H1 (cell line): ENCODE results near the gene EDA. TPM values are rescaled to one million over a fixed set of nuclear protein-coding genes. Genes with fewer than 3 reads are reported as not detected.

Experiments used
- CTCF ChIA-PET: fragments of 300-600 bp; sonication (Branson Sonifier 250); formaldehyde crosslinking; loops from one replicate; lab custom pipeline; 2021; ENCODE audit not compliant: partially characterized antibody; lab: Charles Lee
- POLR2A ChIA-PET: fragments of 300-600 bp; sonication (Branson Sonifier 250); formaldehyde crosslinking; loops from one replicate; lab custom pipeline; 2021; ENCODE audit warnings: inconsistent platforms; ENCODE audit not compliant: partially characterized antibody; lab: Charles Lee
- DNase-seq, 2 experiments: peaks; one replicate each; pipeline versions ENCODE4 v3.0.0 to v3.0.0-alpha.2; 2010 to 2022; ENCODE audit warnings: low spot score in 2 of 2, low read depth in 1 of 2, mixed read lengths in 1 of 2
- FAIRE-seq: peaks from 2 replicates; lab custom pipeline; 2011; peaks lifted over from hg19 to GRCh38; lab: Jason Lieb, UNC
- H2AFZ ChIP-seq: 2 replicates; pipeline ENCODE4 v1.8.1; 2012; ENCODE audit warnings: low read length, inconsistent platforms
- H2AK5ac ChIP-seq: 2 replicates; pipeline ENCODE4 v1.6.1; 2013; ENCODE audit warnings: low read depth, low read length
- H2BK120ac ChIP-seq: replicated peaks from 2 replicates; pipeline ENCODE3; 2013; ENCODE audit warnings: low read depth, low read length, inconsistent platforms
- H2BK12ac ChIP-seq: 2 replicates; pipeline ENCODE4 v1.6.1; 2013; ENCODE audit warnings: low read depth, low read length
- H2BK15ac ChIP-seq: 2 replicates; pipeline ENCODE4 v1.6.1; 2013; ENCODE audit warnings: low read length
- H2BK20ac ChIP-seq: 2 replicates; pipeline ENCODE4 v1.6.1; 2013; ENCODE audit warnings: low read length
- H2BK5ac ChIP-seq: 2 replicates; pipeline ENCODE4 v1.6.1; 2013; ENCODE audit warnings: low read depth, low read length
- H3K14ac ChIP-seq: 2 replicates; pipeline ENCODE4 v1.6.1; 2013; ENCODE audit warnings: inconsistent platforms; ENCODE audit not compliant: insufficient read length
- H3K18ac ChIP-seq: 2 replicates; pipeline ENCODE4 v1.6.1; 2013; ENCODE audit warnings: low read length; ENCODE audit errors: extremely low read depth
- H3K23ac ChIP-seq: 2 replicates; pipeline ENCODE4 v1.6.1; 2013; ENCODE audit warnings: inconsistent platforms; ENCODE audit not compliant: insufficient read length
- H3K23me2 ChIP-seq: 2 replicates; pipeline ENCODE4 v1.6.1; 2013; ENCODE audit warnings: low read depth, low read length
- H3K27ac ChIP-seq: 2 replicates; pipeline ENCODE4 v1.6.1; 2011; ENCODE audit warnings: low read depth, low read length, inconsistent platforms
- H3K27me3 ChIP-seq, 4 experiments: replicated peaks in 1 of 4; 1 replicate in 1 of 4; 2 replicates in 3 of 4; pipeline versions ENCODE4 v1.6.1 to v1.8.1; 2011 to 2013; ENCODE audit warnings: low read length in 3 of 4, mild to moderate bottlenecking in 3 of 4, inconsistent platforms in 2 of 4, mixed read lengths in 2 of 4, moderate library complexity in 1 of 4; ENCODE audit not compliant: control insufficient read depth in 3 of 4, insufficient read depth in 3 of 4; ENCODE audit errors: extremely low read depth in 1 of 4
- H3K36me3 ChIP-seq, 4 experiments: 2 replicates each; pipeline versions ENCODE4 v1.6.1 to v1.8.1; 2011 to 2013; ENCODE audit warnings: mild to moderate bottlenecking in 4 of 4, low read length in 3 of 4, moderate library complexity in 2 of 4, control low read depth in 1 of 4, inconsistent platforms in 1 of 4; ENCODE audit not compliant: insufficient read depth in 4 of 4, control insufficient read depth in 2 of 4
- H3K4ac ChIP-seq: replicated peaks from 2 replicates; pipeline ENCODE3; 2013; ENCODE audit warnings: low read length, low read depth, mixed read lengths, inconsistent platforms; ENCODE audit not compliant: insufficient read length
- H3K4me1 ChIP-seq, 4 experiments: replicated peaks in 1 of 4; 1 replicate in 1 of 4; 2 replicates in 3 of 4; pipeline versions ENCODE4 v1.6.1 to v1.8.1; 2011 to 2013; ENCODE audit warnings: low read length in 3 of 4, inconsistent platforms in 2 of 4, mixed read lengths in 1 of 4; ENCODE audit not compliant: insufficient read depth in 4 of 4, control insufficient read depth in 3 of 4
- H3K4me2 ChIP-seq, 2 experiments: 2 replicates each; pipeline versions ENCODE4 v1.6.1 to v1.8.1; 2011 to 2013; ENCODE audit warnings: low read depth in 2 of 2, low read length in 2 of 2, control low read depth in 1 of 2, inconsistent platforms in 1 of 2, mild to moderate bottlenecking in 1 of 2; ENCODE audit not compliant: insufficient read depth in 1 of 2
- H3K4me3 ChIP-seq, 4 experiments: fragments of 200-600, 300-600 bp in 1 of 4; sonication (generic), shearing (Covaris generic), sonication (Bioruptor Twin) in 1 of 4; 2 replicates each; pipeline versions ENCODE4 v1.5.1 to v1.8.1; 2011 to 2016; ENCODE audit warnings: low read length in 4 of 4, low read depth in 3 of 4, control low read depth in 2 of 4, inconsistent platforms in 2 of 4, mild to moderate bottlenecking in 2 of 4, mixed read lengths in 1 of 4, moderate library complexity in 1 of 4; ENCODE audit not compliant: insufficient read depth in 2 of 4; ENCODE audit errors: extremely low read depth in 1 of 4
- H3K56ac ChIP-seq: replicated peaks from 2 replicates; pipeline ENCODE3; 2013; ENCODE audit warnings: low read depth, mild to moderate bottlenecking, mixed read lengths, low read length, inconsistent platforms; ENCODE audit not compliant: insufficient read length
- H3K79me1 ChIP-seq: 2 replicates; pipeline ENCODE4 v1.6.1; 2013; ENCODE audit warnings: low read depth, low read length, control low read depth
- H3K79me2 ChIP-seq, 2 experiments: 2 replicates each; pipeline versions ENCODE4 v1.6.1 to v1.8.1; 2012 to 2013; ENCODE audit warnings: low read length in 2 of 2, mild to moderate bottlenecking in 2 of 2, inconsistent platforms in 1 of 2; ENCODE audit not compliant: insufficient read depth in 2 of 2, control insufficient read depth in 1 of 2
- H3K9ac ChIP-seq, 4 experiments: replicated peaks in 1 of 4; 1 replicate in 1 of 4; 2 replicates in 3 of 4; pipeline versions ENCODE4 v1.6.1 to v1.8.1; 2011 to 2013; ENCODE audit warnings: low read depth in 3 of 4, low read length in 3 of 4, control low read depth in 2 of 4, mild to moderate bottlenecking in 2 of 4, moderate library complexity in 2 of 4, inconsistent platforms in 1 of 4; ENCODE audit errors: extremely low read depth in 1 of 4
- H3K9me3 ChIP-seq, 2 experiments: 2 replicates each; pipeline versions ENCODE4 v1.6.1 to v1.8.1; 2012 to 2013; ENCODE audit warnings: mild to moderate bottlenecking in 2 of 2, moderate library complexity in 2 of 2, control low read depth in 1 of 2, inconsistent platforms in 1 of 2, low read depth in 1 of 2, low read length in 1 of 2, mixed read lengths in 1 of 2; ENCODE audit not compliant: insufficient read depth in 2 of 2
- H4K20me1 ChIP-seq, 2 experiments: replicated peaks in 1 of 2; 2 replicates each; pipeline versions ENCODE3 to v1.8.1; 2011 to 2013; ENCODE audit warnings: inconsistent platforms in 2 of 2, low read length in 2 of 2, mild to moderate bottlenecking in 1 of 2; ENCODE audit not compliant: insufficient read depth in 2 of 2, control insufficient read depth in 1 of 2
- H4K5ac ChIP-seq: 2 replicates; pipeline ENCODE4 v1.6.1; 2013; ENCODE audit warnings: low read length, low read depth, mixed read lengths, inconsistent platforms; ENCODE audit not compliant: insufficient read length
- H4K8ac ChIP-seq: 2 replicates; pipeline ENCODE4 v1.8.0; 2013; ENCODE audit warnings: mild to moderate bottlenecking, moderate library complexity, low read length, inconsistent platforms; ENCODE audit not compliant: insufficient read depth; ENCODE audit errors: extremely low read depth
- H4K91ac ChIP-seq: replicated peaks from 2 replicates; pipeline ENCODE3; 2013; ENCODE audit warnings: low read length, mixed read lengths, inconsistent platforms; ENCODE audit not compliant: insufficient read length
- ATF3 ChIP-seq: IDR thresholded peaks from 2 replicates; pipeline ENCODE4 v1.6.1; 2011; ENCODE audit warnings: low read depth, mild to moderate bottlenecking, low read length; ENCODE audit not compliant: insufficient read depth
- CBX5 ChIP-seq: fragments of 300-800, 300-1000 bp; sonication (generic); IDR thresholded peaks from 2 replicates; pipeline ENCODE4 v1.7.1; 2016; ENCODE audit warnings: antibody characterized with exemption, low read length, low read depth
- CHD2 ChIP-seq: IDR thresholded peaks from 2 replicates; pipeline ENCODE4 v1.6.1; 2012; ENCODE audit warnings: low read length, improper control_type of control experiment
- EGR1 ChIP-seq: IDR thresholded peaks from 2 replicates; pipeline ENCODE4 v1.6.1; 2011; ENCODE audit warnings: low read depth, low read length, borderline replicate concordance
- EP300 ChIP-seq, 2 experiments: IDR thresholded peaks; 1 replicate in 1 of 2; 2 replicates in 1 of 2; pipeline ENCODE4 v1.6.1; 2011 to 2012; ENCODE audit warnings: low read depth in 2 of 2, low read length in 2 of 2, mild to moderate bottlenecking in 2 of 2, borderline replicate concordance in 1 of 2, inconsistent platforms in 1 of 2, moderate library complexity in 1 of 2
- GABPA ChIP-seq: IDR thresholded peaks from 2 replicates; pipeline ENCODE4 v1.6.1; 2011; ENCODE audit warnings: mild to moderate bottlenecking, low read length, moderate library complexity, borderline replicate concordance; ENCODE audit not compliant: insufficient read depth
- GTF2F1 ChIP-seq: IDR thresholded peaks from 2 replicates; pipeline ENCODE4 v1.6.1; 2012; ENCODE audit warnings: low read depth, low read length, improper control_type of control experiment, borderline replicate concordance
- KDM1A ChIP-seq: fragments of 200-600, 300-600 bp; sonication (generic); IDR thresholded peaks from 2 replicates; pipeline ENCODE4 v1.7.1; 2016; ENCODE audit warnings: mild to moderate bottlenecking, low read length, borderline replicate concordance
- RBBP5 ChIP-seq: IDR thresholded peaks from 2 replicates; pipeline ENCODE4 v1.7.1; 2012; ENCODE audit warnings: low read depth, mild to moderate bottlenecking, inconsistent platforms, low read length, moderate library complexity, borderline replicate concordance
- SAP30 ChIP-seq: fragments of 300-600 bp; sonication (generic); IDR thresholded peaks from 2 replicates; pipeline ENCODE4 v1.7.1; 2012; ENCODE audit warnings: low read length, moderate library complexity, mild to moderate bottlenecking, inconsistent platforms; ENCODE audit not compliant: insufficient read depth, insufficient replicate concordance
- polyA plus RNA-seq, 7 experiments: library from polyadenylated mRNA; depleted of rRNA in 3 of 7; stranded (reverse) in 5 of 7; unstranded in 2 of 7; fragments of >200 nt in 5 of 7; fragments of 200-250 nt in 2 of 7; gene quantifications; 1 replicate in 5 of 7; 2 replicates in 1 of 7; 4 replicates in 1 of 7; pipeline versions ENCODE4 v1.2.1 to v1.2.3, GENCODE V29; 2011 to 2013; ENCODE audit warnings: missing spikeins in 2 of 7, mixed read lengths in 2 of 7
- total RNA-seq: library from RNA; stranded (reverse); fragmentation: NEBNext Ultra II Directional; extraction: Animal tissue kit (Norgen Biotek cat#: 25700); gene quantifications from 2 replicates; pipeline ENCODE4 v1.2.1, GENCODE V29; 2021

The EDA gene
- total and polyA plus RNA-seq, 2 of the 8 experiments (the other 6 are each of a cell fraction or from before 2014, with no cell fraction given) = 7.5 to 10.5 TPM

GRCh38 chrX:69741721-69742120, 125.8 kb downstream of the EDA start:
- Histone ChIP-seq H2AK5ac (no peak overlapping the region), H4K91ac (no peak overlapping the region), H3K27ac (no peak overlapping the region), H4K20me1 (no peaks in the 10 kb centered on the region), H3K4ac (no peak overlapping the region), H3K4me1 (no peaks in the 10 kb centered on the region), H4K8ac (no peak overlapping the region), H2BK12ac (no peak overlapping the region), H3K18ac (no peak overlapping the region), H3K23me2 (no peaks in the 10 kb centered on the region), H4K5ac (no peak overlapping the region), H3K4me3 (no peak overlapping the region), H3K56ac (no peak overlapping the region), H3K79me2 (no peaks in the 10 kb centered on the region), H2BK20ac (no peak overlapping the region), H3K14ac (no peak overlapping the region), H3K9ac (no peak overlapping the region), H2AFZ (no peak overlapping the region), H2BK120ac (no peak overlapping the region), H2BK15ac (no peak overlapping the region), H3K36me3 (no peaks in the 10 kb centered on the region), H3K4me2 (no peak overlapping the region), H3K23ac (no peak overlapping the region), H3K9me3 (no peaks in the 10 kb centered on the region), H3K79me1 (no peaks in the 10 kb centered on the region), H3K27me3 (no peaks in the 10 kb centered on the region), H2BK5ac (no peak overlapping the region)
- DNase-seq (no peak), FAIRE-seq (no peak)
- TF ChIP-seq ATF3 = no peak
- TF ChIP-seq CHD2 = no peak
- no peak for TF ChIP-seq GTF2F1
- TF ChIP-seq CBX5 = no peak
- no peak for TF ChIP-seq EP300 (IDR thresholded peaks at IDR 0.05; ENCODE audit: borderline replicate concordance in 1 of 2, low read depth in 2 of 2, low read length in 2 of 2)
- no peak for TF ChIP-seq RBBP5
- no peak for TF ChIP-seq EGR1
- no peak for TF ChIP-seq SAP30
- no peak for TF ChIP-seq GABPA
- TF ChIP-seq KDM1A = no peak
- ChIA-PET CTCF (no interaction called here), POLR2A (no interaction called here)
